NOMO-1 treated with dmso at 0.1 percent for 144 hours (cell line): Measurements from ENCODE around the gene RALGAPA1.

Experiments used
- DNase-seq: peaks from one replicate; lab custom pipeline; 2025; ENCODE audit not compliant: unreplicated experiment; lab: John Stamatoyannopoulos, UW

Gene RALGAPA1

DNA sequence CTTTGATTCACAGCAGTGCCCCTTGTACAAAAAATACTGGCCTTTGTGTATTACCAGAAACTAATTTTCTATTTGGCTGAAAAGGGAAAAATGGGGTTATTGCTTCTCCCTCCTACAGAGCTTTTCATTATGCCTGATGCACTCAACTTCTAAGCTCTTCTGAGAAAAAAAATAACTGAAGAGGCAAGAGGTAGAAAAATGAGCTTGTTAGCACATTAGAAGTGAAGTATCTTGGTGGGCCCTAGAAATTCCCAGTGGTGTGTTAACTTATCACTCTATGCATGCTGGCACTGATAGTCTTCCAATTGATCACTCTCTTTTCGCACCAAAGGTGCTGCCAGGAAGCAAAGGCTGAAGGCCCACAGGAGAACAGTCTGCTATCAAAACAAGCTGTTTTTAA lies 258.0 kb downstream of the RALGAPA1 start:
- no peak for DNase-seq

DNA sequence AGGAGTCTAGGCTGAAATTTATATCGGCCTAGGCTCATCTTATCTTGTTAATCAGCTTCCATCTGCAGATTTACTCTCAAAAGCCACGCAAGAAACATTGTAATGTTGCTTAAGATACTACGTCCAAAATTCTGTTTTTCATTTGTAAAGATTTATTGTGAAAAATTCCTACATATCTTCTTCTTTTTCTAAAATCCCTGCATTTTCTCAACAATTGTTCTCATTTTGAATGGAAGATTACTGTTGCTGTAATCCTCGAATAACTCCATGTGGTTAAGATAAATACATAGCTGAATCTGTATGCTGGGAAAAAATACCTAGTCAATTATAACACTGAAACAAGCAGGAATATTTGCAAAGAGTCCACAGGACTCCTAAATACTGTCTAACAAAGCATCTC lies 259.5 kb downstream of the RALGAPA1 start:
- DNase-seq: no peak

DNA sequence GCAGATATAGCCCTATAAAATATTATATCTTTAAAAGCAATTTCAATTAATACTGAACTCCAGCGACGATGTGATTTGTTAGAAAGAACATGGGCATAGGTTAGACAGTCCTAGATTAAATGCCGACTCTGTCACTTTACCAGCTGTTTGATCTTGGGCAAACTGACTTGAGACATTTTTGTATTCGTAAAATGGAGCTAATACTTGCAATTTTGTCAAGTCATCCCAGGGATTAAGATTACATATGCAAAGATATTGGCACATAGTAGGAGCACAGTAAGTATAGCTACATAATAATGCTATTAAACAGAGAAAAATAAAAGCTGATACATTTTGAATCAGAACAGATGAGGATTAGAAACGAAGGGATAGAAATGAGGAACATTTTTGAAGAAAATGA lies 266.1 kb downstream of the RALGAPA1 start:
- DNase-seq: no peak

DNA sequence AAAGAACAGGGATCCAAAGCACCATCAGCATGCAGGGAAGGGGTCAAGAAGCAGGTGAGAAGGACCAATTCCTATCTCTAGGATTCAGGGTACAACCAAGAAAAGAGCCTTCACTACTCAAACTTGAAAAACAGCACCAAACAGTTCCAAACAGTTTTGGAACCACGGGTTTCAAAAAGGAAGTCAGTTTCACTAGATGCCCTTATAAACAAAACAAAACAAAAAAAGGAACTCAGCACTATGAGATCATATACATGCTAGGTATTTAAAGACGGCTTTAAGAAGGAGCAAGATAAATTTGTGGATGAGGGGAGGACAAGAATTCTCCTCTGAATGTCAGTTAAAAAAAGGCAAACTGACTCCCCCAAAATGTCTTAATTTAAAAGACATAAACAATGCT lies 269.1 kb downstream of the RALGAPA1 start:
- no peak for DNase-seq

DNA sequence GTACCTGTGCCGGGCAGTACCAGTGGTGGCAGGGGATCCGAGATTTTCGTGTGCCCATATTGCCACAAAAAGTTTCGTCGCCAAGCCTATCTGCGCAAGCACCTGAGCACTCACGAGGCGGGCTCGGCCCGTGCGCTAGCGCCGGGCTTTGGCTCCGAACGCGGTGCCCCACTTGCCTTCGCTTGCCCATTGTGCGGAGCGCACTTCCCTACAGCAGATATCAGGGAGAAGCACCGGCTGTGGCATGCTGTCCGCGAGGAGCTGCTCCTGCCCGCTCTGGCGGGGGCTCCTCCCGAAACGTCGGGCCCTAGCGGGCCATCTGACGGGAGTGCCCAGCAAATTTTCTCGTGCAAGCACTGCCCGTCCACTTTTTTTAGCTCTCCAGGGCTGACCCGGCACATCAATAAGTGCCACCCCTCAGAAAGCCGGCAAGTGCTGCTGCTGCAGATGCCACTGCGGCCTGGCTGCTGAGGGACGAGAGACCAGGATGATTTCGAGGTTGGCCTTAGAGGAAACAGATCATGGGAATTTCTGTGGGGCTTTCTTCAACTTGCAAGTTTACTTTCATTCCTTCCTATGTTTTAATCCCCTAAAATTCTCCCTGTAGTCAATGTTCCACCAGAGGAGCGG lies 273.5 kb downstream of the RALGAPA1 start:
- DNase-seq: no peak

DNA sequence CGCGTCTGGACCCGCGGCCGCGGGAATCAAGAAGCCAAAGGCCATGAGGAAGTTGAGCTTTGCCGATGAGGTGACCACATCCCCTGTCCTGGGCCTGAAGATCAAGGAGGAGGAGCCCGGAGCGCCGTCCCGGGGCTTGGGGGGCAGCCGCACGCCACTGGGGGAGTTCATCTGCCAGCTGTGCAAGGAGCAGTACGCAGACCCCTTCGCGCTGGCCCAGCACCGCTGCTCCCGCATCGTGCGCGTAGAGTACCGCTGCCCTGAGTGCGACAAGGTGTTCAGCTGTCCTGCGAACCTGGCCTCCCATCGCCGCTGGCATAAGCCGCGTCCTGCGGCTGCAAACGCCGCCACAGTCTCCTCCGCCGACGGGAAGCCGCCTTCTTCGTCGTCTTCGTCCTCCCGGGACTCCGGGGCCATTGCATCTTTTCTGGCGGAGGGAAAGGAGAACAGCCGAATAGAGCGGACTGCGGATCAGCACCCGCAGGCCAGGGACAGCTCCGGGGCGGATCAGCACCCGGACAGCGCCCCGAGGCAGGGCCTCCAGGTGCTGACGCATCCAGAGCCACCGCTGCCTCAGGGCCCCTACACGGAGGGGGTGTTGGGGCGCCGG lies 274.1 kb downstream of the RALGAPA1 start:
- peak; percentile 25 for DNase-seq

DNA sequence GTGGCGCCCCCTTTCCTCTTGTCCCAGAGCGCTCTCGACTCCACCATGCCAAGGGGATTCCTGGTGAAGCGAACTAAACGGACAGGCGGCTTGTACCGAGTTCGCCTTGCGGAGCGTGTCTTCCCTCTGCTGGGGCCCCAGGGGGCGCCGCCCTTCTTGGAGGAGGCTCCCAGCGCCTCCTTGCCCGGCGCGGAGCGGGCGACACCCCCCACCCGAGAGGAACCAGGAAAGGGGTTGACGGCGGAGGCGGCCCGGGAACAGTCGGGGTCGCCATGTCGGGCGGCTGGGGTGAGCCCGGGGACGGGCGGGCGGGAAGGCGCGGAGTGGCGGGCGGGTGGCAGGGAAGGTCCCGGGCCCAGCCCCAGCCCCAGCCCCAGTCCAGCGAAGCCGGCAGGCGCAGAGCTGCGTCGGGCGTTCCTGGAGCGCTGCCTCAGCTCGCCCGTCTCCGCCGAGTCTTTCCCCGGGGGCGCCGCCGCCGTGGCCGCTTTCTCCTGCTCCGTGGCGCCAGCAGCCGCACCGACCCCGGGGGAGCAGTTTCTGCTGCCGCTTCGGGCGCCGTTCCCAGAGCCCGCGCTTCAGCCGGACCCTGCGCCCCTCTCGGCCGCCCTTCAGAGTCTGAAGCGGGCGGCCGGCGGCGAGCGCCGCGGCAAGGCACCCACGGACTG lies 274.8 kb downstream of the RALGAPA1 start:
- no peak for DNase-seq

DNA sequence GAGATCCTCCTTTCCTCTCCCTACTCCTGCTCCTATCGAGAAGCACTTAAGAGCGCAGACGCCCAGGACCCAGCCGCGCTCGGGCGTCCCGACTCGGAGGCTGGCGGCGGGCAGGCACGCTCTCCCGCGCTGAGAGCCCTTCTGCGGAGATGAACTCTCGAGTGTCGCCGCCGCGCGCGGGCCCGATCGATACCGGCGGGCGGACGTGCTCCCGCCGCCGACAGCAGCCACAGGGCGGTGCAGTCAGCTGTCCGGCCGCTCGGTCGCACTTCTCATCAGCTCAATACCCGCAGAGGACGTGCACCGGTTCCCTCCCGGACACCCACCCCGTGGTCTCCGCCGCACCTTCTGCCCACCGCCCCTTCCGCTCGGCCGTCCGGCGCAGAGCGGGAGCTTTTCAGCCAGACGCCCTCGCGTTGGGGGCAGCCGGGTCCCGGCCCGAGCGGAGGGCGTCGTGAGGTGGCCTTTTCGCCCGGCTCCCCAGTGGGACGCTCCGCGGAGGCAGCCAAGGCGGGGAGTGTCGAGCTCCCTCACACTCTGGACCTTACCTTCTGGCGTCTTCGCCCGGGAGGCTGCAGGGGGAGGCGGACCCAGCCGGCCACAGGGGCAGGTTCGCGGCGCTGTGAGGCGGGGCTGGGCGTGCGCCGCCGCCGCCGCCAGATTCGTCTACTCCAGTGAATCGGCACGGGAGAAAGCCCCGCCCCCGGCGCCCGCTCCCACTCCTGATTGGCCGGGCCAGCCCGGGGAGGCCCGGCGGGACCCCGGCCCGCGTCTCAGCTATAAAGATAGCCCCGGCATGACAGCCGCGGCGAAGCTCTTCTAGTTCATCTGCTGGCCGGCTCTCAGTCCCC lies 275.5 kb downstream of the RALGAPA1 start, which contains the start of gene INSM2:
TSS of gene INSM2 (plus strand) at position 808 of the 851 bp plus-strand sequence. CDS start 89 bp downstream, outside the sequence.
- DNase-seq: no peak

DNA sequence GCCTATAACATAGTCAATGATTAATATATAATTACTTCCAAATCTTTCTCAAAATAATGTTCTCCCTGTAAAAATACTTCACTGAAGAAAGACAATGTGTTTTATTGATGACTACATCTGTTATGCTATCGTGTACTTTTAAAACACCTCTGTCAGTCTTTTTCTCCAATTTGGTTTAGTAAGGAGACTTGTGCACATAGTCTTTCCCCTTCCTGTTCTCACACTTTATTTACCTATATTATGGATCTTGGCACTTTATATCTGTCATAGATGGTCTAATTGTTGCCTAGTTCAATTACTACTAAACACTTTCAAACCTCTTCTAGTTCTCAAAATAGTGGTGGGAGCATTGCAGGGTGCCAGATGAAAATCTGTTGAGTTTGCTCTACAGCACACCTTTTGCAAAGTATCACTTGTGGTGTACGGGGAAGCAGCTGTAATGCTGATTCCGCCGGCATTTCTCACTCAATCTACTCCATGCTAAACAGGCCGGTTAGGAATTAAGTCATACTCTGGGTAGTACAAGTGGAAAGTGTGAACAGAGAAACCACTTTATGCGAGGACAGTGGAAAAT lies 276.2 kb downstream of the RALGAPA1 start:
- no peak for DNase-seq

DNA sequence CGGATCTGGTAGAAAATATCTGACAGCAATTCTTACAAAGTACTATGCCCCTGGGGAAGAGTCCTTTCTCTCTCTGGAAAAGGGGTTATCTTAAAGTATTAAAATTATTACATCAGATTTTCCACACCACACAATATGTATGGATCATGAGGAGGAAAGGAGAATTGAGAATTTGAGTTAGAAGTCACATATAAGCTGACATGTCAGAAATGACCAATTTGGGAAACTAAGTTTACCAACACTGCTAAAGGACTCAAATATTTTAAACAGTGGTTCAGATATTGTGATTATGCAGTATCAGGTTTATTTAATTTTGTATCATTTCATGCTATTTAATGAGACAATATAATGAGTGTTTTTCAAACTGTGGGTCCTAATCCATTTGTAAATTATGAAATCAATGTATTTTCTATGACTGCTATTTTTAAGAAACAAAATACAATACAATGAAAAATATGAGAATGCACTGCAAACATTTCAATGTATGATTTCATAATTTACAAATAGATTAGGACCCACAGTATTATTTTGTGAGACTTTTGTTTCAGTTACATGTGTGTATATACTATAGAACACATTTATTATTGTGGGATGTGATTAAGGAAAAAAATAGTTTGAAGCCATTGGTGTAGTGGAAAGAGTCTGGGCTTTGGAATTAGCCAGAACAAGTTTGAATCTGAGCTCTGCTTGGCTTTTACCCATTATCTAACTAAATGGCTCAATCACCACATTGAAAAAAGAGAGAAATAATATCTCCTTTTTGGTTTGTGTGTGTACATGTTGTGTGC lies 276.9 kb downstream of the RALGAPA1 start:
- no peak for DNase-seq

DNA sequence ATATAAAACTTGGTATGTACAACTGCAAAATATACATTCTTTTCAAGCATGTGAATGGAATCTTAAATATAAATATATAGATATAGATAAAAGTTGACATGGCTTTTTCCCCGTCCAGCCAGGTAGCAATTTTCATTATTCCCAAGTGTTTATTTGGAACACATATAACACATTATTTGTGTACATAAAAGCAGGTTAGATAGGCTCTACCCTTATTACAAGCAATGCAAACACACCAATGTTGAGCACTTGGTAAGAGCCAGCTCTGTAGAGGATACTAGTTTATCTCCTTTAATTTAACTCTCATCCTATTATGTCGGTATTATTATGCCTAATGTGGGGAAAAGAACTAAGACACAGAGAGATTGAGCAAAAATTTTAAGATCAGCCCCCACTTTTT lies 282.1 kb downstream of the RALGAPA1 start:
- no peak for DNase-seq

DNA sequence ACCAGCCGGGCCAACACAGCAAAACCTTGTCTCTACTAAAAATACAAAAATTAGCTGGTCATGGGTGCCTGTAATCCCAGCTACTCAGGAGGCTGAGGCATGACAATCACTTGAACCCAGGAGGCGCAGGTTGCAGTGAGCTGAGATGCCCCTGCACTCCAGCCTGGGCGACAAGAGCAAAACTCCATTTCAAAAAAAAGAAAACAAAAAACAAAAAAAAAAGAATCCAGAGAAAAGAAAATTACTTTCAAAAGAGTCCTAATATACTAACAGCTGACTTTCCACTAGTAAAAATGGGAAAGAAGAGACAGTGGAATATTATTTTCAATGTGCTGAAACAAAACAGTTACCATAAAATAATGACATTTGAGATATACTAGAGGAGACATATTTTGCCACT lies 283.4 kb downstream of the RALGAPA1 start:
- no peak for DNase-seq

DNA sequence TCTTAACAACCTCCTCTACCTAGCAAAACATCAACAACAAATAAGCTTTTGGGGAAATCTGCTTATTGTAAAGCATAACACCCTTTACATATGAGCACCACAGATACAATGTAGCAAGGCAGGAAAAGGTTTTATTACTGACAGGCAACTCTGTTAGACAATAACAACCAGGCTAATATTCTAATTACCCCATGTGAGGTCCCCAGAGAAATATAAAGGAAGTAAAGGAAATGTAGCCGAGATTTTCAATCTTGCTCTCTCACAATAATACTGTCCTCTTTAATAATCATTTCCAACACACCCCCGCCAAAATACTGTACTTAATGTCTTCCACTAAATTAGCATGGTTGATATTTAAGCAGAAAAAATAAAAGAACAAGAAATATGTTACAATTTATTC lies 289.1 kb downstream of the RALGAPA1 start:
- no peak for DNase-seq

DNA sequence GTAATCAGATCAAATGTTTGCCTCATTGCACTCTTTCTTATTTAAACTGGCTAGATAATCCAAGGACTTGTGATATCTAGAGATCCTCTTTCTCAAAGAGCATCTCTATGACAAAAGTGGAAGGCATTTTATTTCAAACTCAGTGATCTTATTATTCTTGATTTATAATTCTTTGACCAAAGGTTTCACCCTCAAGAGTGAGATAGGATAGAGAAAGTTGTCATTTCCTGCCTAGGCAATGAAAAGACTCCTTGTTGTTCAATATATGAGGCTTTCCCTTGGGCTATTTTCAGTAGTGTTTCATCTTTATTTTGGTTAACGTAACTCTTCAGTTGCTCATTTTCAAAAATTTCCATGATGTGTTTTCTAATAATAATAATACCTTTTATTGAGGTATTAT lies 293.2 kb downstream of the RALGAPA1 start:
- DNase-seq: no peak

DNA sequence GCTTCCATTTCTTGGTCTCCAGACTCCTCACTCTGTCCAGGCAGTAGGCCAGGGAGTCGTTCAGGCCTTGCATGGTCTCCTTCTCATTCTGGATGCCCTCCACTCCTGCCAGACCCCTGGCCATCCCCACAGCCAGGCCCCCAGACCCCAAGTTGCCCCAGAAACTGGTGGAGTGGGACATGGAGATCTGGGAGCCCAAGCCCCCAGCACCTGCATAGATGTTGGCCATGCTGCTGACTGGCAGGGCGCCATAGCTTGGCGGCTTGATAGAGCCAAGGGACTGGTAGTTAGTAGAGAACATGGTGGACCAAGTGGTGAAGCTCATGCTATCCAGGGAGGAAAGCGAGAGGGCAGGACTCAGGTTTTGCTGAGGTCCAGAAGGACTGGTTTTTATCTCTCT lies 296.3 kb downstream of the RALGAPA1 start:
- DNase-seq: no peak

DNA sequence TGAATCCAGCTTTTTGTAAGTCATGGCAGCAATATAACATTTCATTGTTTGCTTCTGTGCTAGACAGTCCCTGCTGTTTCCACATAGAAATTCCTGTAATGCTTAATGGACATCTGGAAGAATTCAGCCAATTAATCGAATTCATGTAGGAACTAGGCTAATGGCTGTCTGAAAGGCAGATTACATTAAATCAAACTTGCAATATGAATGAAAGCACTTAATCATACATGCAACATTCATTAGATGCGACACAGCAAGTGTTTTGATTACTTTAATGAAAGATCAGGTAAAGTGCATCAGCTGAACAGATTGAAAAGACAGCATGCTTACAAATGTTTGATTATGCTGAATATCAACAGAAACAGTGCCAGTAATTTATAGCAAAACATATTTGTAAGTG lies 299.2 kb downstream of the RALGAPA1 start:
- no peak for DNase-seq

DNA sequence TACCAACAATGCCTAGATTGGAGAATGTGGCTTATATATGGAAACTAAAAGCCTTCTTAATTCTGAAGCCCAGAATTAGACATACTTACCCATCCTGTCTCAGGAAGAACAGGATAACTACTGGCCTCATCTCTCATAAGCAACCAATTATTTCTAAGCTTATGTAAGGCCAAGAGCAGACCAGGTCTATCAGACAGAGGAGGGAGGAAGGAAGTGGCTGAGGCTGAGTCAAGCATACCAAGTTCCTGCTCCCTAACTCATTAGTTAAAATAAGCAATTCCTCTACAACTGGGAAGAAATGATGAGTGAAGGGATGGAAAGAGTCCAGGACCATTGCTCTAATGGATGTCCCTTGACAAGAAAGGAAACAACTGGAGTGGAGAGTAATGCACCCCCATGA lies 302.2 kb downstream of the RALGAPA1 start:
- no peak for DNase-seq

DNA sequence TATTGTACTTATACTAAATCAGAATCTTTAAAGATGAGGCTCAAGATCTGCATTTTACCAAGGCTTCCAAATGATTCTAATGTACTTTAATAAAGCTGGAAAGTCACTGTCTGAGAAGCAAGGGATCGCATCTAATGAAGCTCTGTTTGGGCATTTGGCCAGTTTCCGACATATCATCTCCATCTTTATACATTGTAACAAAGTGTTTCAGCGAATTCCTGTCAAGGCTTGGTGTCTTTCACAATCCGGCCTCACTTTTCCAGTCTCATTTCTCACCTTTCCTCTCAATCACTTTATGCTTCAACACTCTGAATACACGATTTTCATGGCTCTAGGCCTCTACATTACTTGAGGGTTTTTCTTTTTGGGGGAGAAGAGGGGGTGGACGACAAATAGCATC lies 302.6 kb downstream of the RALGAPA1 start:
- no peak for DNase-seq

DNA sequence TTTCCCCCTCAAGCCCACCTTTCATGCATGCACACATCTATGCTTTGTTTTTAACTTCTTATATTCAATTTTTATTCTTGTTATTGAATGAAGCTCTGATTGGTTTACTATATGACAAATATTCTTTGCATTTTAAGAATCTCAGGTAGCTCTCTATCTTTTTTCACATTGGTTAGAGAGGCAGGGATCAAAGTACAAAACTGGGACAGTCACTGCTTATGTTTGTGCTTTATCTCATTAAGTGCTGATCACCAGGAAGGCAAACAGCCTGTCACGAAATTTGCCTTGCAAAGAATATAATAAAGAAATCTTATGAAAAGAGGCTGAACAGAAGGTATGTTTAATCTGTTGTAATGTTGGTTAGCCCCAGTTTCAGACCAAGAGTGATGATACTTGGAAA lies 304.8 kb downstream of the RALGAPA1 start:
- no peak for DNase-seq

DNA sequence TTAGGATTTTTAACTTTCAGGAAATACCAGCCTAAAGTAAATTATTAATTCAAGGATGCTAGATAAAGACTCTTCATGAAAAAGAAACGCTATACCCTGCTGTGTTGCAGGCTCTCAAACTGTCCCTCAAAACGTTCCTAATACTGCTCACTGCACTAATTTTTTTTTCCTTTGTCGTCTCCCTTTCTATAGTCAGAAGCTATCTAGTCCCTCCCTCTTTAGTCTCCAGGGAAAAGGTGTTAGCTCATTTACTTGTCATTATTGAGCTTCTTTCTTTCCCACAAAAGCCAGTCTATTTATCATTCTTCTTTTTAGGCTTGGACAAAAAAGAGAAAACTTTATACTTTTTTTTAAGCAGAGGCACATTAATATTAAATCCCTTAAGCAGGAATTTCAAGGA lies 305.4 kb downstream of the RALGAPA1 start:
- no peak for DNase-seq
